NT2/D1 (cell line): Measurements from ENCODE around the gene PRKCH.

Experiments
- SUZ12 ChIP-seq: IDR thresholded peaks from 2 replicates; pipeline ENCODE4 v1.6.1; 2011; ENCODE audit not compliant: insufficient read length, insufficient read depth; ENCODE audit errors: extremely low read depth
- YY1 ChIP-seq: IDR thresholded peaks from 2 replicates; pipeline ENCODE4 v1.6.1; 2011; ENCODE audit not compliant: insufficient read length, insufficient read depth

- no peak for TF ChIP-seq YY1
- TF ChIP-seq SUZ12: no peak
Measured at GRCh38 chr14:61581340-61581739, 260.0 kb downstream of the PRKCH start.
